Measurements from ENCODE around the gene CCDC138.

Gene CCDC138

DNA sequence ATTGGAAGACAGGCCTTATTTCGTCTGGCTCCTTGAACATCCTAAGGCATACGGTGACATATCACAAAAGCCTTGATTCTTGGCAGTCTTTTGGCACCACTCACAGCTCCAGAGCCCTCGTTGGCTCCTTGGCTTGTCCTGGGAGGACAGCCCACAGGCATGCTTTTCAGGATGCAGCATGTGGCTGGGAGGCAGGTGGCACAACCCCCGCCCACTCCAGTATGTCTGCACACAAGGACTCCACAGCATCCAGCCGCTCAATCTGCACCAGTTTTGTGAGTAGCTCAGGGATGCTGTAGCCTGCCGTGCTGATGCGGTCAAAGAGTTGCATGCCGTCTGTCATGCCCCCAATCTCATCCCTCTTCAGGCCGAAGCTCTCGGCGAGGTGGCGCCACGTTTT is 110.2 kb downstream of the CCDC138 start:
- DNase-seq (ENCODE audit: low read depth) = no peak

DNA sequence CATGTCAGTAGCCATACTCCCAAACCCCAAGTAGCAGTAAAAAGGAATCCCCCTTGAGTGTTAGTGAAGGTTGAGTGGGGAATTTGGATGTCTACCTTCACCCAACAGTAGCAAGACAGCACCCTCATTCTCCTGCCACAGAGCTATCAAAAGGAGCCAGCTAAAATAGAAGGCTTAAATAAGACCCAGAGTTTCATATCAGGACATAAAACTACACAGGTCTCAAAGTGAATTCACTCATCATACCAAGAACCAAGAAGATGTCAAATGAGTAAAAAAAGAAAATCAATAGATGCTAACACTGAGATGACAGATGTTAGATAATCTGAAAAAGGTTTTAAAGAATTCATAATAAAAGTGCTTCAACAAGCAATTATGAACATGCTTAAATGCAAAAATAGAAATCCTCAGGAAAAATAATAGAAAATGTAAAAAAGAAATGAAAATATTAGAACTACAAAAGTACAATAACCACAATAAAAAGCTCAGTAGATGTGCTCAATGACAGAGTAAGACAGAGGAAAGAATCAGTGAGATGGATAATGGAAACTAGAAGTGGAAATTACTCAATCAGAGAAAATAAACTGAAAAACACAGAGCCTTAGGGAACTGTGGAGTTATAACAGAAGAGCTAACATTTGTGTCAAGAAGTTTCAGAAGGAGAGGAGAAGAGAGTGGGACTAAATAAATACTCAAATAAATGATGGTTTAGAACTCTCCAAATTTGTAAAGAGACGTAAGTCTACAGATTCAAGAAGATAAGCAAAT is 111.9 kb downstream of the CCDC138 start:
- DNase-seq (ENCODE audit: low read depth) = no peak

- DNase-seq (ENCODE audit: low read depth) = no peak
Observed at GRCh38 chr2:108904680-108905079, 118.1 kb downstream of the CCDC138 start.

GRCh38 chr2:108905176-108905575 is 118.6 kb downstream of the CCDC138 start:
- DNase-seq (ENCODE audit: low read depth) = no peak

GRCh38 chr2:108905906-108906305 is 119.3 kb downstream of the CCDC138 start:
- no peak for DNase-seq (ENCODE audit: low read depth)

DNA sequence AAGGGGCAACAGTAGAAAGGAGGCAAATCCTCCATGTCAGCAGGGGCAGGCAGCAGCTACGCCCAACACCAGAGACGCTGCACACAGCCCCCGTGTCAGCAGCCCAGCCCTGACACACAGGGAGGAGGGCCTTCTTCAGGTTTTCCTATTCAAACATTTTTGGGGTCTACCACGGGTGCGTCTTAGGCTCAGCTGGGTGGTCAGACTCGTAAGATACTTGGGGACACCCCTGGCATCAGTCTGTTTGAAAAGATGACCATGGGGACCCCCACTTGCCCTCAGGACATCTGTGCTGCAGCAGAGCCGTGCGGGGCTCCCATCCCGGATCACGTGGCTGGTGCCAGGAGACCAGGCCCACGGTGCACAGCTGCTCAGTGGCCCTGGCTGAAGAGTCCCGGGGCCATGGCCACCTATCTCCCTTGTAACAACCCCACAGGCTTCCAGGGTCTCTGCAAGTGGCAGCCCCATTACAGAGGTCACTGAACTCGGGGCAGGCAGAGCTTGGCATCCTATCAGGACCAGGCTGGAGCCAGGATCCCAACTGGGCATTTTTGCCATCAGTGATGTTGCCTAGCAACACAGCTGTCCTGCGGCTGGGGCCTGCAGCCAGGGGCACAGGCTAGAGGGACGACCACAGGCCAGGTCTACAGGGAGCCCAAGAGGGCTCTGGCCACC is 120.0 kb downstream of the CCDC138 start:
- DNase-seq (ENCODE audit: low read depth) = no peak

DNA sequence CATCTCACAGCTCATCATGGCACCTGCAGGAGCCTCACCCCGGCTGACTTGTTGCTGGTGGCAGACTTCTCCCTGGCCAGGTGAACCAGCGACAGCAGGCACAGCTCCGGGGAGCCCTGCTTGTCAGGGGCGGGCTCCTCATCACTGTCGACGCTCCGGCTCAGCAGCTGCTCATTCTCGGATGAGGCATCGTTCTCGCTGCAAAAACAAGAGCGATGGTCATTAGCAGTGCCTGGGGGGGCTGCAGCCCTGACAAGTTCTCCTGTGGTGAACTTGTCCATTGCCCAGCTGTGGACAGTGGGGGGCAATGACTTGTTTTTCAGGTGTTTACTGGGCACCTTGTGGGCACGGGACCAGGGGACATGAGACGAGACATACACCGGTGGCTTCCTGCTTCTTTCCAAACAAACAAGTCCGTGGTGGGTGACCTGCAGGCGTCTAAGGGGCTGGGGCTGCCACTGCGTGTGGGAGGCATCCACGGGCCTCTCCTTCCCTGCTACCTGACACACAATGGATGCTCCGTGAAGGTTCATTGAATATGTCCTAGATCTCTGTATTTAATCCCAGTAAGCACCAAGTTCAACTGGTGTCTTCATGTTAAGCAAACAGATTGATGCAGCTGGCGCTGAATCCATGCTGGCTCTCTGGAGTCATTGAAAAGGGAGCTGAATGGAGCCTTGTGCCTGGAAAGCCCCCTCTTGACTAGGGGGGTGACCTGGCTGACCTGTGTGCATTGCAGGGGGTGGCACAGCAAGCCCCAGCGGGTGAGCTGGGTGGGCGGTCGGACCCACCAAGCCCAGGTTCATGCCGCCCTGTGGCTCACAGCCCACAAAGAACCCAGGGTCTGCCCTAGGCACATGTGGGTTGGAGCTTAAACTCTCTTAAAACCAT is 121.5 kb downstream of the CCDC138 start:
- no peak for DNase-seq (ENCODE audit: low read depth)

- DNase-seq (ENCODE audit: low read depth) = no peak
Observed at GRCh38 chr2:108908713-108909070, 122.1 kb downstream of the CCDC138 start.

GRCh38 chr2:108909275-108909823 is 122.8 kb downstream of the CCDC138 start:
- no peak for DNase-seq (ENCODE audit: low read depth)

- no peak for DNase-seq (ENCODE audit: low read depth)
Observed at GRCh38 chr2:108910011-108910431, 123.5 kb downstream of the CCDC138 start.

DNA sequence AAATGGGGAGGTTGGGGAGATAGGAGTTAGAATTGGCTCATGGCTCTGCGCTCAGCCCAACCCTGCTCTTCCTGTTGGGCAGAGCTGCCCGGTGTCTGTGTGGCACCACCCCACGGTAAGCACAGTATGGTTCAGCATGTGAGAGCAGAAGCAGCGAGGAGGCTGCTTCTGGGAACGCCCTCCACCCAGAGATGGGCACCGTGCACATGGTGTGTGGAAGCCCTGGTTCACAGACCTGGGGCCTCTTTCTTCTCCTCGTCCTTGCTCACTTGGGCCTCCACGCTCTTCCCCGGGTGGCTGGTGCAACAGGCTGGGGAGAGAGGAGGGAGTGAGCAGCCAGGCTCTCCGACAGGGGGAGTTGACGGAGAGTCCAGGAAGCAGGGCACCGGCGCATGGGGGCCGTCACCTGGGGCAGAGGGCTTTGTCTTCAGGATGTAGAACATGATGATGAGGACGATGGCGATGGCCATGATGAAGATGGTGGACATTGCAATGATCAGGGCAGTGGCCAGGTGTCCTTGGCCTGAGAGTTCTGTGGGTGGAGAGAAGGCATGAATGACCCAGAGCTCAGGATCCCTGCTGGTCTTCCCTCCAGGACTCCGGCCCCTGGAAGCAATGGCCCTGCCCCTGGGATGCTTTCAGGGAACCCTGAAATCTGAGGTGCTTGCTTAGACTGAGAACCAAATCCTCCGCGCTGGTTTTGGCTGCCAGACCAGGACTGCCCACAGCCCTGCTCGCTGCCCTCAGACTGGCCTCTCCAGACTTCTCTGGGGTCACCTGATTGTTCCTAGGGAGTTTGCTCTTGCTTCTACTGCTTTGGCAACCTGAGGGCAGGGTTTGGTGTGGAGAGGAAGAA is 124.2 kb downstream of the CCDC138 start:
- DNase-seq (ENCODE audit: low read depth) = no peak

- no peak for DNase-seq (ENCODE audit: low read depth)
Observed at GRCh38 chr2:108911401-108911800, 124.8 kb downstream of the CCDC138 start.

- DNase-seq (ENCODE audit: low read depth) = no peak
Observed at GRCh38 chr2:108911807-108912628, 125.4 kb downstream of the CCDC138 start.

DNA sequence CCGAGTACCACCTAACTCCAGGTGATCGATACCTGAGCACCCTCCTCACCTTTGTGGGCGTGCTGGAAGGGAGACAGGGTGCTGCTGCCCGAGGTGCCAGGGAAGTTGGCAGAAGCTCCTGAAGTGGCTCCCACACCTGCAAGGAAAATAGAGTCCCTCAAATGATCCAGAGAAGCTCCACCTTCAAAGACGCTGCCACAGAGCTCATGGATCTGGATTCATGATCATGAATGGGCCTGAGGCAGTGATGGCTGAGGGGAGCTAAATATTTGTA is 126.0 kb downstream of the CCDC138 start:
- DNase-seq (ENCODE audit: low read depth) = no peak

DNA sequence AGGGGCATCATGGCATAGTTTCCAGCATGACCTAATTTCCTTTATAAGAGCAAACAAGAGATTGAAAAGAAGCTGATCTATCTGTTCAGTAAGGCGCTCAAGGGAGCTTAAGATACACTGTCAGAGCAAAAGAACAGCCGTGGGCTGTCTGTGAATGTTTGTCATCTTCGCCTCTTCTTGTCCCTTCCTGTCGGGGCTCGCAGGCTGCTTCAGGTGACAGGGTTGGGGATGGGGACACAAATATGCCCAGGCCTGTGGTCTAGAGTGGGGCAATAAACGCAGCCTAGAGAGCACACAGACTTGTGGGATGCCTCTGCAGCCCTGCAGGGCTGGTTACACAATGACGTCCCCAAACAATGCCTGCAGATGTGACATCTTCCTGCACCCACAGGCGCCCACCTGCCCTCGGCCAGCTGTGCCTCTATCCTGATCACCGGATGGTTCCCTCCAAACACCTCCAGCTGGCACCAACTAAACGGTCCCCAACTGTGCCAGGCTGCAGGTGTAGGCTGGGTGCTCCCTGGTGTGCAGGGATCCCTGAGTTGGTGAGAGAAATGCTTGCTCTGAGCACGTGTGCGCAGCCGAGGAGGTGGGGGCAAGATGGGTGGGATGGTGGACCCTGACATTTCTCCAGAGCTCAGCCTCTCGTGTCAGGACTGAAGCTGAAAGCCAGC is 129.7 kb downstream of the CCDC138 start:
- no peak for DNase-seq (ENCODE audit: low read depth)

DNA sequence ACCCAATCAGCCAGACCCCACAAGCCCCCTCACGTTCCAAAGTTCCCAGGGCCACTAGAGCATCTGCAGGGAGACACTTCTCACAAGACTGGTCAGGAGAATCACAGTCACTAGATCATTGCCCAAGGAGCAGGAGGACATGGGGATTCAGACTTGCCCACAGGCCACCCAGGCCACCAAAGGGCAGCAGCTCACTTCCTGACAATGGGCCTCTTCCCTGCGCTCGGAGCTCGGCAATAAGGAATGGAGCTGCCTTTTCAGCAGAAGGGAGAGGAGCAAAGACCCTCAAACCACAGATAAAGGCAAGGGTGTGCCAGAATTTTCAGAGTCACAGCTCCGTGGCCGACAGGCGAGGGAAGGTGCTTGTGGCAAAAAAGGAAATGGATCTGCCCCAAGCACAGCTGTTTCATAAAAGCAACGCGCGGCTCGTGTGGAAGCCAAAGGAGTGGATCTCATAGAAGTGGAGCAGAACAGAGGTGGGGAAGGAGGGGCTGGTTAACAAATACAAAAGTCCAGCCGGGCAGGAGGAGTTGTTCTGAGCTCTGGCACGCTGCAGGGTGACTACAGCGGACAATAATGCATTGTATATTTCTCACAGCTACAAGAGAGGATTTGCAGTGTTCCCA is 130.3 kb downstream of the CCDC138 start:
- DNase-seq (ENCODE audit: low read depth) = no peak

- no peak for DNase-seq (ENCODE audit: low read depth)
Observed at GRCh38 chr2:108917526-108917925, 131.0 kb downstream of the CCDC138 start.

GRCh38 chr2:108918156-108918874 is 131.7 kb downstream of the CCDC138 start:
- no peak for DNase-seq (ENCODE audit: low read depth)

- DNase-seq (ENCODE audit: low read depth) = no peak
Observed at GRCh38 chr2:108918941-108919341, 132.4 kb downstream of the CCDC138 start.
